ENCODE measurements around the gene SSRP1.

- TF ChIP-seq, protein P1, sequence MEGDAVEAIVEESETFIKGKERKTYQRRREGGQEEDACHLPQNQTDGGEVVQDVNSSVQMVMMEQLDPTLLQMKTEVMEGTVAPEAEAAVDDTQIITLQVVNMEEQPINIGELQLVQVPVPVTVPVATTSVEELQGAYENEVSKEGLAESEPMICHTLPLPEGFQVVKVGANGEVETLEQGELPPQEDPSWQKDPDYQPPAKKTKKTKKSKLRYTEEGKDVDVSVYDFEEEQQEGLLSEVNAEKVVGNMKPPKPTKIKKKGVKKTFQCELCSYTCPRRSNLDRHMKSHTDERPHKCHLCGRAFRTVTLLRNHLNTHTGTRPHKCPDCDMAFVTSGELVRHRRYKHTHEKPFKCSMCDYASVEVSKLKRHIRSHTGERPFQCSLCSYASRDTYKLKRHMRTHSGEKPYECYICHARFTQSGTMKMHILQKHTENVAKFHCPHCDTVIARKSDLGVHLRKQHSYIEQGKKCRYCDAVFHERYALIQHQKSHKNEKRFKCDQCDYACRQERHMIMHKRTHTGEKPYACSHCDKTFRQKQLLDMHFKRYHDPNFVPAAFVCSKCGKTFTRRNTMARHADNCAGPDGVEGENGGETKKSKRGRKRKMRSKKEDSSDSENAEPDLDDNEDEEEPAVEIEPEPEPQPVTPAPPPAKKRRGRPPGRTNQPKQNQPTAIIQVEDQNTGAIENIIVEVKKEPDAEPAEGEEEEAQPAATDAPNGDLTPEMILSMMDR (IDR thresholded peaks at IDR 0.05), result no peak
- TF ChIP-seq POLR2A (IDR thresholded peaks at IDR 0.05) (peak in 1 of 2 donors; percentile 29), EP300 (IDR thresholded peaks at IDR 0.05) (peak in 1 of 2 donors; percentile 75)
Measured at GRCh38 chr11:57335343-57336110, at the start of gene SSRP1.

Measured in tibial nerve (tissue), 4 donors.